ENCODE data around the gene FGF12.
A peak's percentile ranks its signal among the peaks of the same experiment; 100 is the strongest.

Gene FGF12

GRCh38 chr3:192122832-192123594 lies 604.3 kb downstream of the FGF12 start:
- DNase-seq (ENCODE audit: low read depth), result no peak
- TF ChIP-seq CTCF (IDR thresholded peaks at IDR 0.05; ENCODE audit: low read length, missing control alignments), result no peak
- H3K4me3 ChIP-seq (replicated peaks; ENCODE audit: low read depth, low read length), result no peak overlapping the region

GRCh38 chr3:192121923-192122322 lies 605.4 kb downstream of the FGF12 start:
- DNase-seq (ENCODE audit: low read depth), result no peak

DNA sequence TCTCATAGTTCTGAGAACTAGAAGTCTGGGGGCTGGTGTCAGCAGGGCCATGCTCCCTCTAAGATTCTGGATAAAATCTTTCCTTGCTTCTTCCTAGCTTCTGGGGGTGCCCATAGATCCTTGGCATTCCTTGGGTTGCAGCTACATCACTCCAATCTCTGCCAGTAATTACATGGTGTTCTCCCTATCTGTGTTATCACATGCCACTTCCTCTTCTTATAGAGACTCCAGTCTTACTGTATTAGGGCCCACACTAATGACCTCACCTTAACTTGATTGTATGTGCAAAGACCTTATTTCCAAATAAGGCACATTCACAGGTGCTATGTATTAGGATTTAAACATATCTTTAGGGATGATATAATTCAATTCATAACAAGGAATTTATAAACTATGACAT lies 618.5 kb downstream of the FGF12 start:
- no peak overlapping the region for H3K4me3 ChIP-seq (replicated peaks; ENCODE audit: low read depth, low read length)

More at GRCh38 chr3:192121923-192122322, 605.4 kb downstream of the FGF12 start:
- no peak for TF ChIP-seq CTCF (IDR thresholded peaks at IDR 0.05; ENCODE audit: low read length, missing control alignments)
- no peak overlapping the region for H3K4me3 ChIP-seq (replicated peaks; ENCODE audit: low read depth, low read length)

GRCh38 chr3:192106543-192106942 lies 620.8 kb downstream of the FGF12 start:
- no peak for DNase-seq (ENCODE audit: low read depth)
- TF ChIP-seq CTCF (IDR thresholded peaks at IDR 0.05; ENCODE audit: low read length, missing control alignments), result no peak
- H3K4me3 ChIP-seq (replicated peaks; ENCODE audit: low read depth, low read length), result no peak overlapping the region

More for the DNA sequence above, 618.5 kb downstream of the FGF12 start:
- DNase-seq (ENCODE audit: low read depth), result no peak
- TF ChIP-seq CTCF (IDR thresholded peaks at IDR 0.05; ENCODE audit: low read length, missing control alignments), result no peak

- no peak overlapping the region for H3K4me3 ChIP-seq (replicated peaks; ENCODE audit: low read depth, low read length)
- DNase-seq (ENCODE audit: low read depth), result no peak
- no peak for TF ChIP-seq CTCF (IDR thresholded peaks at IDR 0.05; ENCODE audit: low read length, missing control alignments)
These were observed 634.8 kb downstream of the FGF12 start for GRCh38 chr3:192092388-192093005.

DNA sequence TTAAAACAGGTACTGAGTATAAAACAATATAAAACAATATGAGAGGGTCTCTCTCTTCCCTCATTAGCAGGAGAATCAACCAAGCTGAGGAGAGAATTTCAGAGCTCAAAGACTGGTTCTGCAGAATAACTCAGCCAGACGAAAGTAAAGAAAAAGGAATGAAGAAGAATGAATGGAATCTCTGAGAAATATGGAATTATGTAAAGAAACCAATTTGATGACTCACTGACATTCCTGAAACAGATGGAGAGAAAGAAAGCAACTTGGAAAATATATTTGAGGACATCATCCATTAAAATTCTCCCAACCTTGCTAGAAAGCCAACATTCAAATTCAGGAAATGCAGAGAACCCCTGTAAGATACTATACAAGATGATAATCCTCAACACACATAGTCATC lies 635.5 kb downstream of the FGF12 start:
- no peak for TF ChIP-seq CTCF (IDR thresholded peaks at IDR 0.05; ENCODE audit: low read length, missing control alignments)
- DNase-seq (ENCODE audit: low read depth), result peak; percentile 1
- H3K4me3 ChIP-seq (replicated peaks; ENCODE audit: low read depth, low read length), result no peak overlapping the region
